Body of pancreas (tissue), 4 donors: ENCODE results near the gene TBC1D16.

Source experiments
- CTCF ChIP-seq, 7 experiments: fragments of 450-650 bp in 4 of 7; fragments of 200-600 bp in 3 of 7; sonication (generic) in 3 of 7; IDR thresholded peaks; one replicate each; pipeline ENCODE4 v1.5.1; 2016 to 2019; ENCODE audit warnings: antibody characterized with exemption in 7 of 7
- POLR2A ChIP-seq, 3 donors: fragments of 450-650 bp; IDR thresholded peaks; one replicate each; pipeline ENCODE4 v1.6.1; 2016; ENCODE audit warnings: antibody characterized with exemption in 3 of 3, mild to moderate bottlenecking in 2 of 3

- TF ChIP-seq CTCF (IDR thresholded peaks at IDR 0.05) (no peak), POLR2A (IDR thresholded peaks at IDR 0.05) (no peak)
Measured at GRCh38 chr17:79968116-79968515, 67.6 kb downstream of the TBC1D16 start.
